ENCODE measurements around the gene USP44.

USP44 gene

GRCh38 chr12:95548539-95549391 is 2.5 kb downstream of the USP44 start:
- peak in 50 of 56 donors; percentile 2 to 70 (median 38) for DNase-seq

GRCh38 chr12:95548056-95548538 is 3.2 kb downstream of the USP44 start:
- peak in 14 of 56 donors; percentile 2 to 41 (median 8) for DNase-seq

GRCh38 chr12:95547522-95548055 is 3.7 kb downstream of the USP44 start:
- DNase-seq: peak in 1 of 56 donors; percentile 3

GRCh38 chr12:95546491-95546813 is 4.8 kb downstream of the USP44 start:
- no peak for DNase-seq

- DNase-seq: no peak
These were observed 5.4 kb downstream of the USP44 start for GRCh38 chr12:95545731-95546490.

GRCh38 chr12:95545303-95545702 is 6.0 kb downstream of the USP44 start:
- DNase-seq: no peak

- DNase-seq: no peak
These were observed 6.5 kb downstream of the USP44 start for GRCh38 chr12:95544756-95545155.

GRCh38 chr12:95543305-95543704 is 8.0 kb downstream of the USP44 start:
- no peak for DNase-seq

GRCh38 chr12:95541436-95541835 is 9.8 kb downstream of the USP44 start:
- no peak for DNase-seq

GRCh38 chr12:95538656-95539055 is 12.6 kb downstream of the USP44 start:
- DNase-seq: no peak

- DNase-seq: no peak
These were observed 13.3 kb downstream of the USP44 start for GRCh38 chr12:95538006-95538405.

- DNase-seq: no peak
These were observed 17.3 kb downstream of the USP44 start for GRCh38 chr12:95533985-95534384.

- DNase-seq: no peak
These were observed 18.4 kb downstream of the USP44 start for GRCh38 chr12:95532851-95533250.

- DNase-seq: no peak
These were observed 21.5 kb downstream of the USP44 start for GRCh38 chr12:95529693-95530225.

GRCh38 chr12:95528431-95528830 is 22.8 kb downstream of the USP44 start:
- no peak for DNase-seq

GRCh38 chr12:95522692-95523091 is 28.6 kb downstream of the USP44 start:
- DNase-seq: no peak

- DNase-seq: no peak
These were observed 30.5 kb downstream of the USP44 start for GRCh38 chr12:95520816-95521215.

- DNase-seq: no peak
These were observed 32.3 kb downstream of the USP44 start for GRCh38 chr12:95518944-95519343.

- DNase-seq: no peak
These were observed 34.0 kb downstream of the USP44 start for GRCh38 chr12:95517246-95517645.

- DNase-seq: no peak
These were observed 34.5 kb downstream of the USP44 start for GRCh38 chr12:95516757-95517156.

GRCh38 chr12:95515197-95515596 is 36.1 kb downstream of the USP44 start:
- DNase-seq: no peak

GRCh38 chr12:95513599-95513998 is 37.7 kb downstream of the USP44 start:
- DNase-seq: no peak

Measured in nucleus accumbens (tissue), 56 donors.